ENCODE measurements around the gene UGT1A5.

DNA sequence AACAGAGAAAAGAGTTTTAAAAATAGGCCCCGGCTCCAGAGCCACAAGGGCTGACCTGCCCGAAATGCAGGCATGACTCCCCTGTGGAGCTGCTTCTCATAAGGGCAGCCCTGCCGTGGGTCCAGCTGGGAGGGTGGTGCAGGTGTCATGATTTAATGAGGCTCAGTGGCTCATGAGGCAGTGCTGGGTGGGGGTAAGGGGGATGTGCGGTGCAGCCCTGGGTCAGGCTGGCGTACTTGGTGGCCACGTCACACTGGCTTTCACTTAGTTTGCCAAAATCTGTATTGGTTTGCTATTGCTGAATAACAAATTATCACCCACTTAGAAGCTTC, 108.0 kb downstream of the UGT1A5 start:
- TF ChIP-seq, protein P1, sequence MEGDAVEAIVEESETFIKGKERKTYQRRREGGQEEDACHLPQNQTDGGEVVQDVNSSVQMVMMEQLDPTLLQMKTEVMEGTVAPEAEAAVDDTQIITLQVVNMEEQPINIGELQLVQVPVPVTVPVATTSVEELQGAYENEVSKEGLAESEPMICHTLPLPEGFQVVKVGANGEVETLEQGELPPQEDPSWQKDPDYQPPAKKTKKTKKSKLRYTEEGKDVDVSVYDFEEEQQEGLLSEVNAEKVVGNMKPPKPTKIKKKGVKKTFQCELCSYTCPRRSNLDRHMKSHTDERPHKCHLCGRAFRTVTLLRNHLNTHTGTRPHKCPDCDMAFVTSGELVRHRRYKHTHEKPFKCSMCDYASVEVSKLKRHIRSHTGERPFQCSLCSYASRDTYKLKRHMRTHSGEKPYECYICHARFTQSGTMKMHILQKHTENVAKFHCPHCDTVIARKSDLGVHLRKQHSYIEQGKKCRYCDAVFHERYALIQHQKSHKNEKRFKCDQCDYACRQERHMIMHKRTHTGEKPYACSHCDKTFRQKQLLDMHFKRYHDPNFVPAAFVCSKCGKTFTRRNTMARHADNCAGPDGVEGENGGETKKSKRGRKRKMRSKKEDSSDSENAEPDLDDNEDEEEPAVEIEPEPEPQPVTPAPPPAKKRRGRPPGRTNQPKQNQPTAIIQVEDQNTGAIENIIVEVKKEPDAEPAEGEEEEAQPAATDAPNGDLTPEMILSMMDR (conservative IDR thresholded peaks at IDR 0.05; ENCODE audit: low read depth in 2 of 2) = no peak
- TF ChIP-seq, protein P2, sequence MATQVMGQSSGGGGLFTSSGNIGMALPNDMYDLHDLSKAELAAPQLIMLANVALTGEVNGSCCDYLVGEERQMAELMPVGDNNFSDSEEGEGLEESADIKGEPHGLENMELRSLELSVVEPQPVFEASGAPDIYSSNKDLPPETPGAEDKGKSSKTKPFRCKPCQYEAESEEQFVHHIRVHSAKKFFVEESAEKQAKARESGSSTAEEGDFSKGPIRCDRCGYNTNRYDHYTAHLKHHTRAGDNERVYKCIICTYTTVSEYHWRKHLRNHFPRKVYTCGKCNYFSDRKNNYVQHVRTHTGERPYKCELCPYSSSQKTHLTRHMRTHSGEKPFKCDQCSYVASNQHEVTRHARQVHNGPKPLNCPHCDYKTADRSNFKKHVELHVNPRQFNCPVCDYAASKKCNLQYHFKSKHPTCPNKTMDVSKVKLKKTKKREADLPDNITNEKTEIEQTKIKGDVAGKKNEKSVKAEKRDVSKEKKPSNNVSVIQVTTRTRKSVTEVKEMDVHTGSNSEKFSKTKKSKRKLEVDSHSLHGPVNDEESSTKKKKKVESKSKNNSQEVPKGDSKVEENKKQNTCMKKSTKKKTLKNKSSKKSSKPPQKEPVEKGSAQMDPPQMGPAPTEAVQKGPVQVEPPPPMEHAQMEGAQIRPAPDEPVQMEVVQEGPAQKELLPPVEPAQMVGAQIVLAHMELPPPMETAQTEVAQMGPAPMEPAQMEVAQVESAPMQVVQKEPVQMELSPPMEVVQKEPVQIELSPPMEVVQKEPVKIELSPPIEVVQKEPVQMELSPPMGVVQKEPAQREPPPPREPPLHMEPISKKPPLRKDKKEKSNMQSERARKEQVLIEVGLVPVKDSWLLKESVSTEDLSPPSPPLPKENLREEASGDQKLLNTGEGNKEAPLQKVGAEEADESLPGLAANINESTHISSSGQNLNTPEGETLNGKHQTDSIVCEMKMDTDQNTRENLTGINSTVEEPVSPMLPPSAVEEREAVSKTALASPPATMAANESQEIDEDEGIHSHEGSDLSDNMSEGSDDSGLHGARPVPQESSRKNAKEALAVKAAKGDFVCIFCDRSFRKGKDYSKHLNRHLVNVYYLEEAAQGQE (IDR thresholded peaks at IDR 0.05; ENCODE audit: unreplicated experiment) = no peak
- no peak for TF ChIP-seq POLR2AphosphoS5 (IDR thresholded peaks at IDR 0.05; ENCODE audit: low read depth)
- TF ChIP-seq JUNB (IDR thresholded peaks at IDR 0.05; ENCODE audit: unreplicated experiment) = no peak
- TF ChIP-seq, protein P3, sequence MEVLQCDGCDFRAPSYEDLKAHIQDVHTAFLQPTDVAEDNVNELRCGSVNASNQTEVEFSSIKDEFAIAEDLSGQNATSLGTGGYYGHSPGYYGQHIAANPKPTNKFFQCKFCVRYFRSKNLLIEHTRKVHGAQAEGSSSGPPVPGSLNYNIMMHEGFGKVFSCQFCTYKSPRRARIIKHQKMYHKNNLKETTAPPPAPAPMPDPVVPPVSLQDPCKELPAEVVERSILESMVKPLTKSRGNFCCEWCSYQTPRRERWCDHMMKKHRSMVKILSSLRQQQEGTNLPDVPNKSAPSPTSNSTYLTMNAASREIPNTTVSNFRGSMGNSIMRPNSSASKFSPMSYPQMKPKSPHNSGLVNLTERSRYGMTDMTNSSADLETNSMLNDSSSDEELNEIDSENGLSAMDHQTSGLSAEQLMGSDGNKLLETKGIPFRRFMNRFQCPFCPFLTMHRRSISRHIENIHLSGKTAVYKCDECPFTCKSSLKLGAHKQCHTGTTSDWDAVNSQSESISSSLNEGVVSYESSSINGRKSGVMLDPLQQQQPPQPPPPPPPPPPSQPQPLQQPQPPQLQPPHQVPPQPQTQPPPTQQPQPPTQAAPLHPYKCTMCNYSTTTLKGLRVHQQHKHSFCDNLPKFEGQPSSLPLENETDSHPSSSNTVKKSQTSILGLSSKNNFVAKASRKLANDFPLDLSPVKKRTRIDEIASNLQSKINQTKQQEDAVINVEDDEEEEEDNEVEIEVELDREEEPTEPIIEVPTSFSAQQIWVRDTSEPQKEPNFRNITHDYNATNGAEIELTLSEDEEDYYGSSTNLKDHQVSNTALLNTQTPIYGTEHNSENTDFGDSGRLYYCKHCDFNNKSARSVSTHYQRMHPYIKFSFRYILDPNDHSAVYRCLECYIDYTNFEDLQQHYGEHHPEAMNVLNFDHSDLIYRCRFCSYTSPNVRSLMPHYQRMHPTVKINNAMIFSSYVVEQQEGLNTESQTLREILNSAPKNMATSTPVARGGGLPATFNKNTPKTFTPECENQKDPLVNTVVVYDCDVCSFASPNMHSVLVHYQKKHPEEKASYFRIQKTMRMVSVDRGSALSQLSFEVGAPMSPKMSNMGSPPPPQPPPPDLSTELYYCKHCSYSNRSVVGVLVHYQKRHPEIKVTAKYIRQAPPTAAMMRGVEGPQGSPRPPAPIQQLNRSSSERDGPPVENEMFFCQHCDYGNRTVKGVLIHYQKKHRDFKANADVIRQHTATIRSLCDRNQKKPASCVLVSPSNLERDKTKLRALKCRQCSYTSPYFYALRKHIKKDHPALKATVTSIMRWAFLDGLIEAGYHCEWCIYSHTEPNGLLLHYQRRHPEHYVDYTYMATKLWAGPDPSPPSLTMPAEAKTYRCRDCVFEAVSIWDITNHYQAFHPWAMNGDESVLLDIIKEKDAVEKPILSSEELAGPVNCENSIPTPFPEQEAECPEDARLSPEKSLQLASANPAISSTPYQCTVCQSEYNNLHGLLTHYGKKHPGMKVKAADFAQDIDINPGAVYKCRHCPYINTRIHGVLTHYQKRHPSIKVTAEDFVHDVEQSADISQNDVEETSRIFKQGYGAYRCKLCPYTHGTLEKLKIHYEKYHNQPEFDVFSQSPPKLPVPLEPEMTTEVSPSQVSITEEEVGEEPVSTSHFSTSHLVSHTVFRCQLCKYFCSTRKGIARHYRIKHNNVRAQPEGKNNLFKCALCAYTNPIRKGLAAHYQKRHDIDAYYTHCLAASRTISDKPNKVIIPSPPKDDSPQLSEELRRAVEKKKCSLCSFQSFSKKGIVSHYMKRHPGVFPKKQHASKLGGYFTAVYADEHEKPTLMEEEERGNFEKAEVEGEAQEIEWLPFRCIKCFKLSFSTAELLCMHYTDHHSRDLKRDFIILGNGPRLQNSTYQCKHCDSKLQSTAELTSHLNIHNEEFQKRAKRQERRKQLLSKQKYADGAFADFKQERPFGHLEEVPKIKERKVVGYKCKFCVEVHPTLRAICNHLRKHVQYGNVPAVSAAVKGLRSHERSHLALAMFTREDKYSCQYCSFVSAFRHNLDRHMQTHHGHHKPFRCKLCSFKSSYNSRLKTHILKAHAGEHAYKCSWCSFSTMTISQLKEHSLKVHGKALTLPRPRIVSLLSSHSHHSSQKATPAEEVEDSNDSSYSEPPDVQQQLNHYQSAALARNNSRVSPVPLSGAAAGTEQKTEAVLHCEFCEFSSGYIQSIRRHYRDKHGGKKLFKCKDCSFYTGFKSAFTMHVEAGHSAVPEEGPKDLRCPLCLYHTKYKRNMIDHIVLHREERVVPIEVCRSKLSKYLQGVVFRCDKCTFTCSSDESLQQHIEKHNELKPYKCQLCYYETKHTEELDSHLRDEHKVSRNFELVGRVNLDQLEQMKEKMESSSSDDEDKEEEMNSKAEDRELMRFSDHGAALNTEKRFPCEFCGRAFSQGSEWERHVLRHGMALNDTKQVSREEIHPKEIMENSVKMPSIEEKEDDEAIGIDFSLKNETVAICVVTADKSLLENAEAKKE (CRISPR knock-in tag; IDR thresholded peaks at IDR 0.05) = no peak
- no peak for TF ChIP-seq EZH2 (IDR thresholded peaks at IDR 0.05; ENCODE audit: low read depth, unreplicated experiment)
- TF ChIP-seq, protein P4, sequence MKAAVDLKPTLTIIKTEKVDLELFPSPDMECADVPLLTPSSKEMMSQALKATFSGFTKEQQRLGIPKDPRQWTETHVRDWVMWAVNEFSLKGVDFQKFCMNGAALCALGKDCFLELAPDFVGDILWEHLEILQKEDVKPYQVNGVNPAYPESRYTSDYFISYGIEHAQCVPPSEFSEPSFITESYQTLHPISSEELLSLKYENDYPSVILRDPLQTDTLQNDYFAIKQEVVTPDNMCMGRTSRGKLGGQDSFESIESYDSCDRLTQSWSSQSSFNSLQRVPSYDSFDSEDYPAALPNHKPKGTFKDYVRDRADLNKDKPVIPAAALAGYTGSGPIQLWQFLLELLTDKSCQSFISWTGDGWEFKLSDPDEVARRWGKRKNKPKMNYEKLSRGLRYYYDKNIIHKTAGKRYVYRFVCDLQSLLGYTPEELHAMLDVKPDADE (IDR thresholded peaks at IDR 0.05) = no peak
- no peak for TF ChIP-seq EZH2phosphoT487 (IDR thresholded peaks at IDR 0.05; ENCODE audit: unreplicated experiment)
- TF ChIP-seq ZNF114 (CRISPR knock-in tag; IDR thresholded peaks at IDR 0.05) = no peak
- TF ChIP-seq NANOG (IDR thresholded peaks at IDR 0.05; ENCODE audit: borderline replicate concordance) = no peak

All from GM23338 (cell line).